Vagina (tissue), 2 donors: Measurements from ENCODE around the gene TBCA. TPM values are rescaled to one million over a fixed set of nuclear protein-coding genes. Genes with fewer than 3 reads are reported as not detected.

Experiments
- DNase-seq, 2 donors: peaks; one replicate each; pipeline ENCODE4 v3.0.0-alpha.2; 2017; ENCODE audit errors: extremely low spot score in 2 of 2
- H3K27ac ChIP-seq: fragments of 200-600 bp; sonication (generic); one replicate; pipeline ENCODE4 v1.5.1; 2019
- H3K27me3 ChIP-seq: fragments of 200-600 bp; sonication (generic); one replicate; pipeline ENCODE4 v1.5.1; 2019
- H3K36me3 ChIP-seq, 2 donors: fragments of 200-600 bp; sonication (generic); one replicate each; pipeline ENCODE4 v1.5.1; 2017 to 2019
- H3K4me1 ChIP-seq: fragments of 200-600 bp; sonication (generic); one replicate; pipeline ENCODE4 v1.5.1; 2019
- H3K4me3 ChIP-seq, 2 donors: fragments of 200-600 bp; sonication (generic); 1 replicate in 1 of 2; 2 replicates in 1 of 2; pipeline ENCODE4 v1.5.1; 2016 to 2019
- H3K9me3 ChIP-seq: fragments of 200-600 bp; sonication (generic); one replicate; pipeline ENCODE4 v1.5.1; 2019
- POLR2A ChIP-seq, 2 donors: fragments of 450-650 bp; IDR thresholded peaks; one replicate each; pipeline ENCODE4 v1.6.1; 2017; ENCODE audit warnings: antibody characterized with exemption in 2 of 2, mild to moderate bottlenecking in 2 of 2, moderate library complexity in 2 of 2
- POLR2AphosphoS5 ChIP-seq, 2 donors: sonication (generic); formaldehyde crosslinking; IDR thresholded peaks; one replicate each; pipeline ENCODE4 v1.9.0; 2017; ENCODE audit warnings: antibody characterized with exemption in 2 of 2, mild to moderate bottlenecking in 2 of 2, low read depth in 1 of 2; ENCODE audit not compliant: insufficient read depth in 1 of 2
- intact Hi-C: fragments of 100-400 bp; cut with DNase I; formaldehyde crosslinking; loops from one replicate; pipeline ENCODE4 v1.15.1; 2023
- total RNA-seq: library from RNA; depleted of rRNA; stranded (reverse); fragments of >200 nt; gene quantifications from one replicate; pipeline ENCODE4 v1.2.3, GENCODE V29; 2016
- TF ChIP-seq, protein P1 (sequence below), 3 experiments: fragments of 450-650 bp in 2 of 3; fragments of 200-600 bp in 1 of 3; sonication (generic) in 1 of 3; IDR thresholded peaks; one replicate each; pipeline ENCODE4 v1.5.1; 2017 to 2019; ENCODE audit warnings: antibody characterized with exemption in 3 of 3, mild to moderate bottlenecking in 2 of 3, moderate library complexity in 2 of 3

Gene TBCA
- total RNA-seq, 1 donor from 2014 or later = 142 TPM

DNA sequence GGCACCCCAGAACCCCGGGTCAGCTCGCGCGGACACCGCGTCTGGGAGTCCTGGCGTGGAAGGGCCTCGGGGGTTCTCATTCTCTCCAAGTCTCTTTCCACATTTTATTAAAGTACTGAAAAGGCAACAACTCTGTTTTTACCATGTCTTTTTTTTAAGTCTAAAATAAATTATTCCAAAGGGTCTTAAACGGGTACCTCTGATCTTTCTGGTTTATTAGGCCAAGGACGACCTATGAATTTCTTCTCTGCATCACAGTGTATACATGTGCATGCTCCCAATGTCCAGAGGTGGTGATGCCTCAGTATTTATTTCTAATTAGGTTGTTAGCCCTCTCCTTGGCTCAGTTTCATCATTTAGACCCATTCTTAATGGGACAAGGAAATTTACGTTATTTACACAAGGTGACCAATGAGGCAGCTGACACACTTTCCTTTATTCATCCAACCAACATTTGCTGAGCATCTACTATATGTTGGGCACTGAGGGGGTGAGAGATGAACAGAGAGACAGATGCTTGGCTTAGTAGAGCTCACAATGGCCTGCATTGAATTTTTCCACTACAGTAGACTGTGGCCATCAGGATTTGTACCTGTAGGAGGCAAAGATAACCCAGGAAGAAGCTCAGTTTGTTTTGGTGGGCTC is 130.0 kb downstream of the TBCA start:
- Histone ChIP-seq H3K27me3 (peaks cover 7% of the 10 kb centered on the region), H3K4me3 (no peak overlapping the region)
- DNase-seq = no peak

DNA sequence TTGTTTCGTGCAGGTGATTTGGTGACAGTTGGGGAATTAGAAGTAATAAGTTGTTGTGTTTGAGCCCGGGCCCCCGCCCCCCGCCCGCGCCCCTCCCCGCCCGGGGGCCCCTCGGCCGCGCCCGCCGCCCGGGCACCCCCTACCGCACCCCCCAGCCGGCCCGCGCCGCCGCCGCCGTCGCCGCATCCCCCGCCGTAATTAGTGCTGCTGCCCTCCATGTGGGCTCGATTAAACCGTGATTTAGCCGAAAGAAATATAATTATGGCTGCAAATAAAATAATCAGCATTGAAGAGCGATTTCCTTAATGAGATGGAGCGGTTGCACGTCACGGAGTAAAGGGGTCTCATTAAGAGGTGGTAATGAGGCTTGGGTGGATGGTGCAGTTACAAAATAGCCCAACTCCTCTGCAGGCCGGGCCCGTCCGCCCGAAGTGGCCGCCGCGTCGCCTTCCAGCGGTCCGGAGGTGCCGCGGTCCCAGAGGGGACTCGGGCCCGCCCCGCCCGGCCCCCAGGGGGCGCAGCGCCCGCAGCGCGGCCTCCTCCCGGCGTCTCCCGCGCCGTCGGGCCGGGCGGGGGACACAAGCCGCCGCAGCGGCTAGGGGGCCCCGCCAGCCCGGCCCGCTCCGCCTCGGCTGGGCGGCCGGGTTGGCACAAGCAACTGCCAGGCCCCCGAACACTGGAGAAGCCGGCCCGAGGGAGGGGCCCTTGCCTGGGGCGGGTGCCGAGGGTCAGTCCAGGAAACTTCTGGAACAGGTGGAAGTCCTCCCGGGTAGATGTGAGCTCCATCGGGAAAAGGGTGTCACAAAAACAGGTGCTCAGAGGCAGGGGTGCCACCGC is 130.8 kb downstream of the TBCA start:
- DNase-seq = no peak
- Histone ChIP-seq H3K27ac (no peak overlapping the region), H3K4me3 (peak overlapping the region in 1 of 2 donors; percentile 31), H3K4me1 (peaks cover 8% of the 10 kb centered on the region), H3K27me3 (peaks cover 13% of the 10 kb centered on the region), H3K36me3 (no peaks in the 10 kb centered on the region), H3K9me3 (no peaks in the 10 kb centered on the region)
- intact Hi-C loops = no loop called here
- TF ChIP-seq POLR2A (IDR thresholded peaks at IDR 0.05) (no peak), POLR2AphosphoS5 (IDR thresholded peaks at IDR 0.05; ENCODE audit: insufficient read depth in 1 of 2, low read depth in 1 of 2) (no peak)
- TF ChIP-seq, protein P1, sequence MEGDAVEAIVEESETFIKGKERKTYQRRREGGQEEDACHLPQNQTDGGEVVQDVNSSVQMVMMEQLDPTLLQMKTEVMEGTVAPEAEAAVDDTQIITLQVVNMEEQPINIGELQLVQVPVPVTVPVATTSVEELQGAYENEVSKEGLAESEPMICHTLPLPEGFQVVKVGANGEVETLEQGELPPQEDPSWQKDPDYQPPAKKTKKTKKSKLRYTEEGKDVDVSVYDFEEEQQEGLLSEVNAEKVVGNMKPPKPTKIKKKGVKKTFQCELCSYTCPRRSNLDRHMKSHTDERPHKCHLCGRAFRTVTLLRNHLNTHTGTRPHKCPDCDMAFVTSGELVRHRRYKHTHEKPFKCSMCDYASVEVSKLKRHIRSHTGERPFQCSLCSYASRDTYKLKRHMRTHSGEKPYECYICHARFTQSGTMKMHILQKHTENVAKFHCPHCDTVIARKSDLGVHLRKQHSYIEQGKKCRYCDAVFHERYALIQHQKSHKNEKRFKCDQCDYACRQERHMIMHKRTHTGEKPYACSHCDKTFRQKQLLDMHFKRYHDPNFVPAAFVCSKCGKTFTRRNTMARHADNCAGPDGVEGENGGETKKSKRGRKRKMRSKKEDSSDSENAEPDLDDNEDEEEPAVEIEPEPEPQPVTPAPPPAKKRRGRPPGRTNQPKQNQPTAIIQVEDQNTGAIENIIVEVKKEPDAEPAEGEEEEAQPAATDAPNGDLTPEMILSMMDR (IDR thresholded peaks at IDR 0.05) = no peak

More for the DNA sequence above, 130.0 kb downstream of the TBCA start:
- no peaks in the 10 kb centered on the region for H3K9me3 ChIP-seq
- H3K27ac ChIP-seq = no peak overlapping the region
- H3K4me1 ChIP-seq = peaks cover under 1% of the 10 kb centered on the region
- TF ChIP-seq POLR2AphosphoS5 (IDR thresholded peaks at IDR 0.05; ENCODE audit: insufficient read depth in 1 of 2, low read depth in 1 of 2) (no peak), POLR2A (IDR thresholded peaks at IDR 0.05) (no peak)
- TF ChIP-seq, protein P1 (IDR thresholded peaks at IDR 0.05) = no peak
- no peaks in the 10 kb centered on the region for H3K36me3 ChIP-seq
- intact Hi-C loops = no loop called here

DNA sequence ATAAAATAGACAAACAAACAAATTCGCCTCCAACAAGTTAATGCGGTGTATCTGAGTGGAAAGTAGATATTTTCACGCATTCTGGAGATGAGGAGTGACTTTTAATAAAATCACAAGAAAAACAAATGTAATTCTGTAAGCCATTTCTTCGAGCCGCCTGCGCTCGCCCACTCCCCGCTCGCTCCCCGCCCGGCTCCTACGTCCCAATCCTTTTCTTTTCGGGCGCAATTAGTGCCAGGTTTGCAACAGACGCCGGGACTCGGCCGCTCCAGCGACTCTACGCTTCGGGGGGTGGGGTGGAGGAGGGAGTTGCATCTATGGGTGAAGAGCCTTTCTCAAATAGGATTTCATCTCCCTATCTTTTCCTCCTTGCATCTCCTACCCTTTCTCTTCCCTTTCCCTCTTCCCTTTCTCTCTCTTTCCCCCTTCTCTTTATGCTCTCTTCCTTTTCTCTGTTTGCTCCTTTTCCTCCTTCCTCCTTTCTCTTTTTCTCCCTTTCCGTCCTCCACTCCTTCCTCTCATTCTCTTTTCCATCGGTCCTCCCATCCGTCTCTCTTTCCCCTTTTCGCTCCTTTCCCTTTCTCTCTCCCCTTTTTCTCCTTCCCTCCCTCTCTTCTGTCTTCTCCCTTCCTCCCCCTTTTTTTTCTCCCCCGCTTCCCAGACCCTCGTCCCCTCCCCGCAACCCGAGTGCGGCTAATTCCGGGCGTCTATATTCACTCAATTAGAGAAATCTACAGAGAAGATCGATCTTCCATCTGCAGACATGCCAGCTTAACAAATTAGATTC is 131.6 kb downstream of the TBCA start:
- peaks cover 17% of the 10 kb centered on the region for H3K27me3 ChIP-seq
- H3K4me1 ChIP-seq = peaks cover 15% of the 10 kb centered on the region
- H3K27ac ChIP-seq = no peak overlapping the region
- intact Hi-C loops = no loop called here
- TF ChIP-seq POLR2AphosphoS5 (IDR thresholded peaks at IDR 0.05; ENCODE audit: insufficient read depth in 1 of 2, low read depth in 1 of 2) = peak in 1 of 2 donors; percentile 18
- no peak for TF ChIP-seq POLR2A (IDR thresholded peaks at IDR 0.05)
- H3K9me3 ChIP-seq = no peaks in the 10 kb centered on the region
- H3K4me3 ChIP-seq = peak overlapping the region in 1 of 2 donors; percentile 31
- no peaks in the 10 kb centered on the region for H3K36me3 ChIP-seq
- no peak for DNase-seq

DNA sequence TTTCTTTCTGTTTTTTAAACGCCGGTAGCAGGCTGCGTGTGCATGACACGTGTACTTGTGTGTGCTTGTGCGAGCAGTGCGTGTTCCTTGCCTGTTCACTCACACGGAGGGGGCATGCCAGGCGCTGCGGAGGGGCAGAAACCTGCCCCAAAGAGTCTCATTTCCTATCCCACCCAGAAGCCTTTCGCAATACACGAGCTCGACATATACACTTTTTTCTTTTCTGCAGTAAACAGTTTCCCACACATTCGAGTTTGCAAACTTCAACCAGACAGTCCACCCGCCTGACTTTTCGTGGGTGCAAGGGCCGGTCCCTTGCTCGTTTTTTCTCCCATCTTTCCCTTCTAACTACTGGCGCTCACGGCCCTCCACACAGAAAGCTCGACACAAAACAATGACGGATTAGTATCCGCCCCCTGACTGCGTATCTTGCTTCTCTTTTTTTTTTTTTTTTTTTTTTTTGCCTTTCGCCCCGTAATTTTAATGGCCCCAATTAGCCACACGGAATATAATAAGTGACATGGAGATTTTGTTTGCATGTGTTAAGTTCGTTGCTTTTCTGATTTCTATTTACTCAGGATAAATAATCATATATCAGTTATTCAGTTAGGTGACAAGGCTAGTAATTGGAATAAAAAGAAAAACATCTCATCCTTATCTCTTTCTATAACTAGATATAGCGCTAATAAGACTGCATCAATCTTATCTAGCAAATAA is 132.3 kb downstream of the TBCA start:
- no peaks in the 10 kb centered on the region for H3K9me3 ChIP-seq
- H3K4me3 ChIP-seq = no peak overlapping the region
- peaks cover 24% of the 10 kb centered on the region for H3K27me3 ChIP-seq
- H3K4me1 ChIP-seq = peaks cover 15% of the 10 kb centered on the region
- no peak overlapping the region for H3K27ac ChIP-seq
- H3K36me3 ChIP-seq = no peaks in the 10 kb centered on the region
- TF ChIP-seq, protein P1 (IDR thresholded peaks at IDR 0.05) = no peak
- TF ChIP-seq POLR2A (IDR thresholded peaks at IDR 0.05) (no peak), POLR2AphosphoS5 (IDR thresholded peaks at IDR 0.05; ENCODE audit: insufficient read depth in 1 of 2, low read depth in 1 of 2) (no peak)
- DNase-seq = no peak
- intact Hi-C loops = no loop called here
